ENCODE results near the gene CLIC4.
"Not testable (repeated sequence)": the region's sequence is repeated elsewhere in the genome, so short reads cannot be mapped to it uniquely, and the experiment has no call there.

CLIC4 gene

GRCh38 chr1:24720152-24720551, 25.1 kb upstream of the CLIC4 start:
- no peak for DNase-seq

- DNase-seq: no peak
These were observed 23.7 kb upstream of the CLIC4 start for GRCh38 chr1:24721533-24721932.

GRCh38 chr1:24722073-24723035, 22.9 kb upstream of the CLIC4 start:
- DNase-seq: not testable (repeated sequence)

GRCh38 chr1:24724345-24725208, 20.7 kb upstream of the CLIC4 start:
- DNase-seq: no peak

- no peak for DNase-seq
These were observed 20.0 kb upstream of the CLIC4 start for GRCh38 chr1:24725209-24725651.

- DNase-seq: no peak
These were observed 18.5 kb upstream of the CLIC4 start for GRCh38 chr1:24726741-24727140.

GRCh38 chr1:24727501-24728216, 17.6 kb upstream of the CLIC4 start:
- DNase-seq: peak; percentile 68

- DNase-seq: no peak
These were observed 16.3 kb upstream of the CLIC4 start for GRCh38 chr1:24728982-24729381.

GRCh38 chr1:24732186-24732885, 12.9 kb upstream of the CLIC4 start:
- no peak for DNase-seq

GRCh38 chr1:24733342-24733741, 11.9 kb upstream of the CLIC4 start:
- peak; percentile 50 for DNase-seq

GRCh38 chr1:24735156-24735508, 10.1 kb upstream of the CLIC4 start:
- no peak for DNase-seq

- DNase-seq: no peak
These were observed 9.5 kb upstream of the CLIC4 start for GRCh38 chr1:24735509-24736375.

GRCh38 chr1:24737368-24738117, 7.7 kb upstream of the CLIC4 start:
- DNase-seq: no peak

GRCh38 chr1:24739241-24739640, 6.0 kb upstream of the CLIC4 start:
- DNase-seq: no peak

GRCh38 chr1:24742090-24742938, 2.9 kb upstream of the CLIC4 start:
- peak; percentile 26 for DNase-seq

- no peak for DNase-seq
These were observed 1.6 kb upstream of the CLIC4 start for GRCh38 chr1:24743404-24744211.

- no peak for DNase-seq
These were observed 615 bp downstream of the CLIC4 start for GRCh38 chr1:24745711-24746413.
